Body of pancreas (tissue), 4 donors: ENCODE data around the gene SSH2. TPM values are rescaled to one million over a fixed set of nuclear protein-coding genes. Genes with fewer than 3 reads are reported as not detected.

Experiments used
- ATAC-seq: fragments of 150-250 bp; one replicate; pipeline ENCODE4 v1.9.1; 2016
- DNase-seq, 4 donors: peaks; one replicate each; pipeline ENCODE4 v3.0.0-alpha.2; 2019
- H3K27ac ChIP-seq, 4 donors: fragments of 200-600 bp; sonication (generic); 1 replicate in 3 of 4; 2 replicates in 1 of 4; pipeline versions ENCODE4 v1.5.1 to v1.6.1; 2016 to 2019; ENCODE audit warnings: mild to moderate bottlenecking in 1 of 4, mixed read lengths in 1 of 4, moderate library complexity in 1 of 4
- H3K27me3 ChIP-seq, 2 donors: fragments of 200-600 bp; sonication (generic); one replicate each; pipeline ENCODE4 v1.6.0; 2016; ENCODE audit warnings: mild to moderate bottlenecking in 1 of 2
- H3K36me3 ChIP-seq, 2 donors: fragments of 200-600 bp; sonication (generic); replicated peaks in 1 of 2; 2 replicates each; pipeline ENCODE4 v1.5.1; 2016; ENCODE audit warnings: low read depth in 2 of 2; ENCODE audit not compliant: insufficient read depth in 1 of 2
- H3K4me1 ChIP-seq: fragments of 200-600 bp; sonication (generic); one replicate; pipeline ENCODE4 v1.6.0; 2016
- H3K4me3 ChIP-seq, 2 donors: fragments of 200-600 bp; sonication (generic); 1 replicate in 1 of 2; 2 replicates in 1 of 2; pipeline ENCODE4 v1.5.1; 2016 to 2019
- H3K9me3 ChIP-seq, 3 donors: fragments of 200-600 bp; sonication (generic); 1 replicate in 2 of 3; 2 replicates in 1 of 3; pipeline ENCODE4 v1.5.1; 2016
- POLR2A ChIP-seq, 3 donors: fragments of 450-650 bp; IDR thresholded peaks; one replicate each; pipeline ENCODE4 v1.6.1; 2016; ENCODE audit warnings: antibody characterized with exemption in 3 of 3, mild to moderate bottlenecking in 2 of 3
- WGBS, 2 donors: methylation state at CpG; one replicate each; pipeline ENCODE4 v1.1.5; 2017; 5-methylcytosine and 5-hydroxymethylcytosine counted together
- intact Hi-C: fragments of 100-400 bp; cut with DNase I; formaldehyde crosslinking; loops from one replicate; pipeline ENCODE4 v1.15.1; 2023
- total RNA-seq, 2 donors: library from RNA; depleted of rRNA; stranded (reverse); fragments of >200 nt; gene quantifications; one replicate each; pipeline ENCODE4 v1.1.0, GENCODE V29; 2016
- TF ChIP-seq, protein P1 (sequence below), 7 experiments: fragments of 450-650 bp in 4 of 7; fragments of 200-600 bp in 3 of 7; sonication (generic) in 3 of 7; IDR thresholded peaks; one replicate each; pipeline ENCODE4 v1.5.1; 2016 to 2019; ENCODE audit warnings: antibody characterized with exemption in 7 of 7

SSH2 gene
- total RNA-seq, 2 donors from 2014 or later = 8.2 to 8.6 TPM

DNA sequence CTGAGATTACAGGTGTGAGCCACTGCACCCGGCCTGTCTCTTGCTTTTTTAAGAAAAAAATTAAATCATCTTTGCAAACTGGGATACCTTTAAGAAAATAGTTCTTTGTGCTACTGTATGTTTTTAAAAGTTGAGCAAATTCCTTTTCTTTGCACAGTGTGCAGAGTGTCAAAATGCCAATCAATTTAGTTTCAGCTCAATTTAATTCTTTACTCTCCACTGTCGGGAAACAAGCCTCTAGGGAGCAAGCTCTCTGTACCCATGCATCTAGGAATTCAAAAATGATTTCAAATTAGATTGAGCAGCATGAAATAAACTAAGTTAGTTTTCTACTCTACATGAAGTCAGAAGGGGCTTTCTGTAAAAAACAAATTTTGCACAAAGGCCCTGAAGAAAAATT is 165.8 kb downstream of the SSH2 start:
- Histone ChIP-seq H3K9me3 (no peaks in the 10 kb centered on the region), H3K36me3 (no peaks in the 10 kb centered on the region), H3K27me3 (no peaks in the 10 kb centered on the region), H3K4me1 (no peaks in the 10 kb centered on the region), H3K4me3 (no peak overlapping the region), H3K27ac (no peak overlapping the region)
- no peak for ATAC-seq
- DNase-seq = no peak
- WGBS, 2 donors = 75 to 78% methylated on average over 2 of the region's 2 CpGs
- no peak for TF ChIP-seq POLR2A (IDR thresholded peaks at IDR 0.05)
- TF ChIP-seq, protein P1, sequence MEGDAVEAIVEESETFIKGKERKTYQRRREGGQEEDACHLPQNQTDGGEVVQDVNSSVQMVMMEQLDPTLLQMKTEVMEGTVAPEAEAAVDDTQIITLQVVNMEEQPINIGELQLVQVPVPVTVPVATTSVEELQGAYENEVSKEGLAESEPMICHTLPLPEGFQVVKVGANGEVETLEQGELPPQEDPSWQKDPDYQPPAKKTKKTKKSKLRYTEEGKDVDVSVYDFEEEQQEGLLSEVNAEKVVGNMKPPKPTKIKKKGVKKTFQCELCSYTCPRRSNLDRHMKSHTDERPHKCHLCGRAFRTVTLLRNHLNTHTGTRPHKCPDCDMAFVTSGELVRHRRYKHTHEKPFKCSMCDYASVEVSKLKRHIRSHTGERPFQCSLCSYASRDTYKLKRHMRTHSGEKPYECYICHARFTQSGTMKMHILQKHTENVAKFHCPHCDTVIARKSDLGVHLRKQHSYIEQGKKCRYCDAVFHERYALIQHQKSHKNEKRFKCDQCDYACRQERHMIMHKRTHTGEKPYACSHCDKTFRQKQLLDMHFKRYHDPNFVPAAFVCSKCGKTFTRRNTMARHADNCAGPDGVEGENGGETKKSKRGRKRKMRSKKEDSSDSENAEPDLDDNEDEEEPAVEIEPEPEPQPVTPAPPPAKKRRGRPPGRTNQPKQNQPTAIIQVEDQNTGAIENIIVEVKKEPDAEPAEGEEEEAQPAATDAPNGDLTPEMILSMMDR (IDR thresholded peaks at IDR 0.05) = no peak
- intact Hi-C loops = no loop called here

DNA sequence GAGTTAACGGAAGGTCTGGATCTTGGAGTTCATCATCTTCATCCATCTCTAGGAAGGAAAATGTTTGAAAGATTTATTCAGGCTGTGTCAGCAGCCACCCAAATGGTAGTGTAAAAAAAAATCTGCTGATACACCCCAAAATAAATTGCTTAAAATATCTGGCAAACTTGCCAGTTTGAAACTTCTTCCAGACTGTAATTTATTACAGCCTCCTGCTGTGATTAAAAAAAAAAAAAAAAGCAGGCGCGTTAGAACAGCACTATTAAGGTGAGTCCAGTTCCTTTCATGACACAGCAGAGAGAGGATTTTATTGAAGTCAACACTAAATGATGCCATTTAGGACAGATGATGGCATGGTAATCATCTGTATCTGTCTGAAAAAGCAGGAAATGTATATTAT is 166.8 kb downstream of the SSH2 start:
- intact Hi-C loops = no loop called here
- TF ChIP-seq, protein P1 (IDR thresholded peaks at IDR 0.05) = no peak
- TF ChIP-seq POLR2A (IDR thresholded peaks at IDR 0.05) = no peak
- Histone ChIP-seq H3K4me3 (no peak overlapping the region), H3K36me3 (no peaks in the 10 kb centered on the region), H3K27me3 (no peaks in the 10 kb centered on the region), H3K9me3 (no peaks in the 10 kb centered on the region), H3K4me1 (no peaks in the 10 kb centered on the region), H3K27ac (no peak overlapping the region)
- ATAC-seq (no peak), DNase-seq (no peak)
- WGBS, 2 donors = 66 to 81% methylated on average over 3 of the region's 3 CpGs

DNA sequence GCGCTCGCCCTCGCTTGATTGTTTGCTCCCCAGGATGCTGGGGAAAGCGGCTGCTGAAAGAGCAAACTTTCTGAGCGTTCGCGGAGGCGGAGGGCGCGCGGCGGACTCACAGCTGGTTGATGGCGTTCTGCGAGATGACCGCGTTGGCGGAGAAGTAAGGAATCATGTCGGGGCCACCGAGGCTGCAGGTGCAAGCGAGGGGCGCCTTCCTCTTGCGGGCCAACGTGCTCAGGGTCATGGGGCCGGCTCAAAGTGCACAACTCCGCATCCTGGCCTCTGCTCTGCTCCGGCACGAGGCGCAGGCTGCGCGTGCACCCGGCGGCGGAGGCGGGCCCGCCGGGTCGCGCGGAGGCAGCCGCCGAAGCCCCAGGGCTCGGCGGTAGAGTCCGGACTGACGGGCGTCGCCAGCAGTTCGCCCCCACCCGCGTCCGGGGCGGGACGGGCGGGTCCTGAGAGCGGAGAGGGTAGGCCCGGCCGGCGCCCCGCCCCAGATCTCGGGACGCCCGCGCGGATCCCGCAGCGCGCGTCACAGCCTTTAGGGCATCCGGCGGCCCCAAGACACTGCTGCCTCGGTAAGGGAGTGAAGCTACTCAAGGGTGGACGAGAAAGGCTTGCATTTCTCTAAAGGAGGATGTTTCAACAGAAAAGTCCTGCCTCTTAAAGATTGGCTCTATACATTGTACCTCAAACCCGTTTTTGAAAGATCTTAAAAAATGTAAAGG is 168.8 kb downstream of the SSH2 start:
- Histone ChIP-seq H3K27ac (peak overlapping the region in 3 of 4 donors; percentile 45 to 55 (median 55)), H3K4me1 (no peaks in the 10 kb centered on the region), H3K4me3 (peak overlapping the region; percentile 16 to 36), H3K9me3 (no peaks in the 10 kb centered on the region), H3K27me3 (no peaks in the 10 kb centered on the region), H3K36me3 (no peaks in the 10 kb centered on the region)
- peak in 1 of 3 donors; percentile 18 for TF ChIP-seq POLR2A (IDR thresholded peaks at IDR 0.05)
- TF ChIP-seq, protein P1 (IDR thresholded peaks at IDR 0.05) = no peak
- 33 to 47% methylated on average over 20 to 72 of the region's 73 CpGs for WGBS, 2 donors
- ATAC-seq (peak; percentile 87), DNase-seq (peak; percentile 55 to 80 (median 68))
- intact Hi-C loops = no loop called here

DNA sequence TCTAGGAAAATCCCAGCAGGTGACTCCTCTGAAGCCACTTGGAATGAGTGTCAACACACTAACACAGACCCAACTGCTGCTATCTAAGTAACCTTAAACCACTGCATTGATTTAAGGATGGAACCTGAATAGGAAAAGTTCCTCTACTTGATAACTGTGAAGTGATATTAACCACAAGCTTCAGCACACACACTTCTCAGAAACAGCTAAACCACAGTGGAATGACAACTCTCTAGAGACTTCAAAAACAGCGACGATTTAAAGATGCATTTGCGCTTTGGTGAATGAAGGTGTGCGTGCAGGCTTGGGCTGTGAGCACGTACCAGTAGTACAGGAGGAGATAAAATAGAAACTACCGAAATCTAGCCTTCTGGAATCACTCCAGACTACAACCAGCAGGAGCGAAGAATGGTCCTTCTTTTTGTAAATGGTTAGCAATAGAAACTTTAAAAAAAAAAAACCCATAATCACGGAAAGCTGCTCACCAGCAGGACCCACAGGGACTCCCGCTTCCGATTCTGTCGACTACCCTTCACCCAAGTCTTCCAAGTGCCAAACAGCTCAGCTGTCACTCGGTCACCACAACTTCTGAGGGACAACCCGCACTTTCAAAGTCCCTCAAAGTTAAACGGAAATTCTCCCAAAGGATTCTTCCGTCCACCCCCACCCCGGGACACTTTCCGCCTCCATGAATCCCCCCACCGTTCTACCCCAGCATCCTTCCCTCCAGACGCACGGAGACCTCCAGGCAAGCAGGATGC is 169.6 kb downstream of the SSH2 start:
- intact Hi-C loops = no loop called here
- DNase-seq = no peak
- TF ChIP-seq, protein P1 (IDR thresholded peaks at IDR 0.05) = no peak
- TF ChIP-seq POLR2A (IDR thresholded peaks at IDR 0.05) = no peak

More for the DNA sequence above, 169.6 kb downstream of the SSH2 start:
- WGBS, 2 donors = 31 to 51% methylated on average over 20 of the region's 20 CpGs
- no peaks in the 10 kb centered on the region for H3K9me3 ChIP-seq
- peak overlapping the region in 1 of 2 donors; percentile 36 for H3K4me3 ChIP-seq
- no peak for ATAC-seq
- no peaks in the 10 kb centered on the region for H3K27me3 ChIP-seq
- H3K27ac ChIP-seq = peak overlapping the region in 2 of 4 donors; percentile 45 to 55
- no peaks in the 10 kb centered on the region for H3K36me3 ChIP-seq
- H3K4me1 ChIP-seq = no peaks in the 10 kb centered on the region
